ENCODE data around the gene PCARE.

DNA sequence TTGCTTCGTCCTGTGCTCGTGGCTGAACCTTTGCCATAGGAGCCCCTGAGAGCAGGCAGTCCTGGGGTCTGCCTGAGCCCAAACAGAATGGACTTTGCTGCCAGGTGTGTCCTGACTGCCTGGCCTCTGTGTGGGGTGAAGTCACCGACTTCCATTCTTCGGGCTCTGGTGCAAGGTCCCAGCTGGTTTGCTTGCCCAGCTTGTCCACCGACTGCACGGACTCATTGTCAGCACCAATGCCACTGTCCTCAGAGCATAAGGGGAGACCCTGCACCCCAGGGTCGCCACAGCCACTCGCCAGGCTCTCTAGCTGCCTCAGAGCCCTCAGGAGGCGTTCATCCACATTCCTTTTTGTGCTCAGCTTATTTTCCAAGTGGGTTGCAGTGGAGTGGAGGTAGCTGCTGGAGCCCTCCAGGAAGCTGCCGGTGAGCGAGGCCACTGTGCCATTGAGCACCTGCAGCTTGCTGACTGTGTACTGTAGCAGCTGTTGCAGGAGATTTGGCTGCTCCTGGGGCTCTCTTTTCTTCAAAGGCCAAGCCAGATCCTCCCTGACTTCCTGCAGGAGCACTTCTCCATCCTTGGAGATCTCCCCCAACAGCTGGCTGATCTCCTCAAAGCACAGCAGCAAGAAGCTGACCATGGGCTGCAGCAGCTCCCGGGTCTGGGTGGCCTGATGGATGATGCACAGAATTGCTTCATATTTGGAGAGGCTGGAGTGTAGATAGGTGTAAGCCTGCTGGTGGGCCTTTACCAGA is 1.2 kb downstream of the PCARE start:
- TF ChIP-seq CHD2 (IDR thresholded peaks at IDR 0.05; ENCODE audit: low read length) (no peak), GABPA (IDR thresholded peaks at IDR 0.05; ENCODE audit: borderline replicate concordance, insufficient read depth, low read length) (no peak), KDM4A (IDR thresholded peaks at IDR 0.05; ENCODE audit: low read depth, low read length, severe bottlenecking) (no peak), TEAD4 (IDR thresholded peaks at IDR 0.05; ENCODE audit: low read depth, low read length) (no peak), BRCA1 (IDR thresholded peaks at IDR 0.05; ENCODE audit: low read depth, low read length) (no peak), NRF1 (IDR thresholded peaks at IDR 0.05; ENCODE audit: low read depth, low read length) (no peak), POU5F1 (IDR thresholded peaks at IDR 0.05; ENCODE audit: low read depth, low read length) (no peak), CBX8 (IDR thresholded peaks at IDR 0.05; ENCODE audit: borderline replicate concordance, low read depth, low read length) (no peak)
- TF ChIP-seq, protein P1, sequence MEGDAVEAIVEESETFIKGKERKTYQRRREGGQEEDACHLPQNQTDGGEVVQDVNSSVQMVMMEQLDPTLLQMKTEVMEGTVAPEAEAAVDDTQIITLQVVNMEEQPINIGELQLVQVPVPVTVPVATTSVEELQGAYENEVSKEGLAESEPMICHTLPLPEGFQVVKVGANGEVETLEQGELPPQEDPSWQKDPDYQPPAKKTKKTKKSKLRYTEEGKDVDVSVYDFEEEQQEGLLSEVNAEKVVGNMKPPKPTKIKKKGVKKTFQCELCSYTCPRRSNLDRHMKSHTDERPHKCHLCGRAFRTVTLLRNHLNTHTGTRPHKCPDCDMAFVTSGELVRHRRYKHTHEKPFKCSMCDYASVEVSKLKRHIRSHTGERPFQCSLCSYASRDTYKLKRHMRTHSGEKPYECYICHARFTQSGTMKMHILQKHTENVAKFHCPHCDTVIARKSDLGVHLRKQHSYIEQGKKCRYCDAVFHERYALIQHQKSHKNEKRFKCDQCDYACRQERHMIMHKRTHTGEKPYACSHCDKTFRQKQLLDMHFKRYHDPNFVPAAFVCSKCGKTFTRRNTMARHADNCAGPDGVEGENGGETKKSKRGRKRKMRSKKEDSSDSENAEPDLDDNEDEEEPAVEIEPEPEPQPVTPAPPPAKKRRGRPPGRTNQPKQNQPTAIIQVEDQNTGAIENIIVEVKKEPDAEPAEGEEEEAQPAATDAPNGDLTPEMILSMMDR (IDR thresholded peaks at IDR 0.05; ENCODE audit: control extremely low read depth in 1 of 3, insufficient read depth in 1 of 3, low read depth in 1 of 3, low read length in 3 of 3) = no peak

Measured in H1 (cell line).